K562 (cell line): ENCODE measurements around the gene SV2A. TPM values are rescaled to one million over a fixed set of nuclear protein-coding genes. Genes with fewer than 3 reads are reported as not detected.
A peak's percentile ranks its signal among the peaks of the same experiment; 100 is the strongest.

Source experiments
- DACH1 ChIP-seq: fragments of 450-650 bp; IDR thresholded peaks from 2 replicates; pipeline ENCODE4 v1.6.1; 2018; ENCODE audit not compliant: partially characterized antibody
- FOXJ2 ChIP-seq: fragments of 200-800 bp; sonication (Bioruptor generic); IDR thresholded peaks from 2 replicates; pipeline ENCODE4 v1.6.1; 2016; ENCODE audit warnings: missing genetic modification characterization, missing compliant biosample characterization
- HNRNPK ChIP-seq: fragments of 200-400 bp; formaldehyde crosslinking; IDR thresholded peaks from one replicate; pipeline ENCODE4 v1.6.1; 2018; ENCODE audit warnings: mild to moderate bottlenecking, low read depth, low read length; ENCODE audit not compliant: poor library complexity, severe bottlenecking
- PCBP1 ChIP-seq: fragments of 200-400 bp; formaldehyde crosslinking; IDR thresholded peaks from 2 replicates; pipeline ENCODE4 v1.6.1; 2018; ENCODE audit warnings: mild to moderate bottlenecking, low read depth, low read length; ENCODE audit not compliant: poor library complexity, severe bottlenecking
- RAD21 ChIP-seq, 2 experiments: fragments of 250-450 bp in 1 of 2; fragments of 450-650 bp in 1 of 2; sonication (Bioruptor Pico) in 1 of 2; formaldehyde crosslinking in 1 of 2; IDR thresholded peaks in 1 of 2; conservative IDR thresholded peaks in 1 of 2; 2 replicates each; pipeline versions ENCODE4 v1.4.0 to v1.8.0; 2020 to 2022; ENCODE audit warnings: mild to moderate bottlenecking in 2 of 2, moderate library complexity in 1 of 2
- RBFOX2 ChIP-seq: fragments of 200-400 bp; formaldehyde crosslinking; IDR thresholded peaks from 2 replicates; pipeline ENCODE4 v1.6.1; 2017; ENCODE audit warnings: low read depth, mild to moderate bottlenecking, low read length, moderate library complexity
- SREBF1 ChIP-seq: fragments of 150-350 bp; IDR thresholded peaks from 2 replicates; pipeline ENCODE4 v1.6.1; 2014; ENCODE audit warnings: antibody characterized with exemption, low read depth, low read length, borderline replicate concordance
- THRB ChIP-seq: fragments of 450-650 bp; formaldehyde crosslinking; conservative IDR thresholded peaks from 2 replicates; pipeline ENCODE4 v1.4.0; 2022; ENCODE audit warnings: mild to moderate bottlenecking, missing genetic modification characterization
- ZNF143 ChIP-seq: sonication (generic); formaldehyde crosslinking; IDR thresholded peaks from 2 replicates; pipeline ENCODE4 v1.9.0; 2022; ENCODE audit warnings: mild to moderate bottlenecking, missing genetic modification reagents
- ZZZ3 ChIP-seq: fragments of 450-650 bp; IDR thresholded peaks from 2 replicates; pipeline ENCODE4 v1.6.1; 2016; ENCODE audit warnings: antibody characterized with exemption, mild to moderate bottlenecking, moderate library complexity
- polyA plus RNA-seq, 8 experiments: library from polyadenylated mRNA; depleted of rRNA in 4 of 8; stranded (reverse) in 5 of 8; unstranded in 3 of 8; fragments of >200 nt; fragmentation: Nextera tagmentation in 2 of 8; fragmentation: Illumina TruSeq in 1 of 8; extraction: Ambion mirVana in 2 of 8; extraction: Trizol in 1 of 8; gene quantifications; 2 replicates each; pipeline versions ENCODE4 v1.2.1 to v1.2.3, GENCODE V29; 2011 to 2014; ENCODE audit warnings: inconsistent platforms in 1 of 8, missing spikeins in 1 of 8
- total RNA-seq, 7 experiments: library from RNA; depleted of rRNA in 6 of 7; stranded (reverse); fragments of >200 nt in 6 of 7; fragmentation: Illumina TruSeq in 2 of 7; extraction: Trizol in 2 of 7; gene quantifications; 2 replicates each; pipeline versions ENCODE4 v1.2.1 to v1.2.3, GENCODE V29; 2011 to 2021; ENCODE audit warnings: low replicate concordance in 1 of 7
- TF ChIP-seq, protein P1 (sequence below): fragments of 450-650 bp; IDR thresholded peaks from 2 replicates; pipeline ENCODE4 v1.6.1; 2016; ENCODE audit warnings: mild to moderate bottlenecking
- TF ChIP-seq, protein P2 (sequence below): fragments of 200-800 bp; sonication (Bioruptor generic); IDR thresholded peaks from 2 replicates; pipeline ENCODE4 v1.6.1; 2016; ENCODE audit warnings: missing genetic modification characterization, missing compliant biosample characterization
- TF ChIP-seq, protein P3 (sequence below): fragments of 450-650 bp; IDR thresholded peaks from 2 replicates; pipeline ENCODE4 v1.7.0; 2016; ENCODE audit warnings: borderline replicate concordance
- TF ChIP-seq, protein P4 (sequence below), 2 experiments: IDR thresholded peaks; 2 replicates each; pipeline ENCODE4 v1.6.1; 2012; ENCODE audit warnings: improper control_type of control experiment in 2 of 2, low read depth in 2 of 2, low read length in 2 of 2, borderline replicate concordance in 1 of 2

SV2A gene
- total and polyA plus RNA-seq, 9 of the 15 experiments (the other 6 are each of a cell fraction or from before 2014, with no cell fraction given), result 0.07 to 0.22 (median 0.11) TPM; not detected in 1

GRCh38 chr1:149942207-149942606, 24.6 kb upstream of the SV2A start (continued):
- TF ChIP-seq ZZZ3 (no peak), PCBP1 (no peak), SREBF1 (no peak), ZNF143 (CRISPR knock-in tag) (no peak), RBFOX2 (no peak), RAD21 (CRISPR knock-in tag; conservative IDR thresholded peaks at IDR 0.05 in 1 of 2, IDR thresholded peaks at IDR 0.05 in 1 of 2) (peak; percentile 51 to 67), FOXJ2 (no peak), DACH1 (no peak), HNRNPK (no peak), THRB (no peak)
- TF ChIP-seq, protein P1, sequence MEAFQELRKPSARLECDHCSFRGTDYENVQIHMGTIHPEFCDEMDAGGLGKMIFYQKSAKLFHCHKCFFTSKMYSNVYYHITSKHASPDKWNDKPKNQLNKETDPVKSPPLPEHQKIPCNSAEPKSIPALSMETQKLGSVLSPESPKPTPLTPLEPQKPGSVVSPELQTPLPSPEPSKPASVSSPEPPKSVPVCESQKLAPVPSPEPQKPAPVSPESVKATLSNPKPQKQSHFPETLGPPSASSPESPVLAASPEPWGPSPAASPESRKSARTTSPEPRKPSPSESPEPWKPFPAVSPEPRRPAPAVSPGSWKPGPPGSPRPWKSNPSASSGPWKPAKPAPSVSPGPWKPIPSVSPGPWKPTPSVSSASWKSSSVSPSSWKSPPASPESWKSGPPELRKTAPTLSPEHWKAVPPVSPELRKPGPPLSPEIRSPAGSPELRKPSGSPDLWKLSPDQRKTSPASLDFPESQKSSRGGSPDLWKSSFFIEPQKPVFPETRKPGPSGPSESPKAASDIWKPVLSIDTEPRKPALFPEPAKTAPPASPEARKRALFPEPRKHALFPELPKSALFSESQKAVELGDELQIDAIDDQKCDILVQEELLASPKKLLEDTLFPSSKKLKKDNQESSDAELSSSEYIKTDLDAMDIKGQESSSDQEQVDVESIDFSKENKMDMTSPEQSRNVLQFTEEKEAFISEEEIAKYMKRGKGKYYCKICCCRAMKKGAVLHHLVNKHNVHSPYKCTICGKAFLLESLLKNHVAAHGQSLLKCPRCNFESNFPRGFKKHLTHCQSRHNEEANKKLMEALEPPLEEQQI, result no peak
- TF ChIP-seq, protein P2, sequence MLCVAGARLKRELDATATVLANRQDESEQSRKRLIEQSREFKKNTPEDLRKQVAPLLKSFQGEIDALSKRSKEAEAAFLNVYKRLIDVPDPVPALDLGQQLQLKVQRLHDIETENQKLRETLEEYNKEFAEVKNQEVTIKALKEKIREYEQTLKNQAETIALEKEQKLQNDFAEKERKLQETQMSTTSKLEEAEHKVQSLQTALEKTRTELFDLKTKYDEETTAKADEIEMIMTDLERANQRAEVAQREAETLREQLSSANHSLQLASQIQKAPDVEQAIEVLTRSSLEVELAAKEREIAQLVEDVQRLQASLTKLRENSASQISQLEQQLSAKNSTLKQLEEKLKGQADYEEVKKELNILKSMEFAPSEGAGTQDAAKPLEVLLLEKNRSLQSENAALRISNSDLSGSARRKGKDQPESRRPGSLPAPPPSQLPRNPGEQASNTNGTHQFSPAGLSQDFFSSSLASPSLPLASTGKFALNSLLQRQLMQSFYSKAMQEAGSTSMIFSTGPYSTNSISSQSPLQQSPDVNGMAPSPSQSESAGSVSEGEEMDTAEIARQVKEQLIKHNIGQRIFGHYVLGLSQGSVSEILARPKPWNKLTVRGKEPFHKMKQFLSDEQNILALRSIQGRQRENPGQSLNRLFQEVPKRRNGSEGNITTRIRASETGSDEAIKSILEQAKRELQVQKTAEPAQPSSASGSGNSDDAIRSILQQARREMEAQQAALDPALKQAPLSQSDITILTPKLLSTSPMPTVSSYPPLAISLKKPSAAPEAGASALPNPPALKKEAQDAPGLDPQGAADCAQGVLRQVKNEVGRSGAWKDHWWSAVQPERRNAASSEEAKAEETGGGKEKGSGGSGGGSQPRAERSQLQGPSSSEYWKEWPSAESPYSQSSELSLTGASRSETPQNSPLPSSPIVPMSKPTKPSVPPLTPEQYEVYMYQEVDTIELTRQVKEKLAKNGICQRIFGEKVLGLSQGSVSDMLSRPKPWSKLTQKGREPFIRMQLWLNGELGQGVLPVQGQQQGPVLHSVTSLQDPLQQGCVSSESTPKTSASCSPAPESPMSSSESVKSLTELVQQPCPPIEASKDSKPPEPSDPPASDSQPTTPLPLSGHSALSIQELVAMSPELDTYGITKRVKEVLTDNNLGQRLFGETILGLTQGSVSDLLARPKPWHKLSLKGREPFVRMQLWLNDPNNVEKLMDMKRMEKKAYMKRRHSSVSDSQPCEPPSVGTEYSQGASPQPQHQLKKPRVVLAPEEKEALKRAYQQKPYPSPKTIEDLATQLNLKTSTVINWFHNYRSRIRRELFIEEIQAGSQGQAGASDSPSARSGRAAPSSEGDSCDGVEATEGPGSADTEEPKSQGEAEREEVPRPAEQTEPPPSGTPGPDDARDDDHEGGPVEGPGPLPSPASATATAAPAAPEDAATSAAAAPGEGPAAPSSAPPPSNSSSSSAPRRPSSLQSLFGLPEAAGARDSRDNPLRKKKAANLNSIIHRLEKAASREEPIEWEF (CRISPR knock-in tag), result no peak
- TF ChIP-seq, protein P3, sequence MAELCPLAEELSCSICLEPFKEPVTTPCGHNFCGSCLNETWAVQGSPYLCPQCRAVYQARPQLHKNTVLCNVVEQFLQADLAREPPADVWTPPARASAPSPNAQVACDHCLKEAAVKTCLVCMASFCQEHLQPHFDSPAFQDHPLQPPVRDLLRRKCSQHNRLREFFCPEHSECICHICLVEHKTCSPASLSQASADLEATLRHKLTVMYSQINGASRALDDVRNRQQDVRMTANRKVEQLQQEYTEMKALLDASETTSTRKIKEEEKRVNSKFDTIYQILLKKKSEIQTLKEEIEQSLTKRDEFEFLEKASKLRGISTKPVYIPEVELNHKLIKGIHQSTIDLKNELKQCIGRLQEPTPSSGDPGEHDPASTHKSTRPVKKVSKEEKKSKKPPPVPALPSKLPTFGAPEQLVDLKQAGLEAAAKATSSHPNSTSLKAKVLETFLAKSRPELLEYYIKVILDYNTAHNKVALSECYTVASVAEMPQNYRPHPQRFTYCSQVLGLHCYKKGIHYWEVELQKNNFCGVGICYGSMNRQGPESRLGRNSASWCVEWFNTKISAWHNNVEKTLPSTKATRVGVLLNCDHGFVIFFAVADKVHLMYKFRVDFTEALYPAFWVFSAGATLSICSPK, result no peak
- TF ChIP-seq, protein P4, sequence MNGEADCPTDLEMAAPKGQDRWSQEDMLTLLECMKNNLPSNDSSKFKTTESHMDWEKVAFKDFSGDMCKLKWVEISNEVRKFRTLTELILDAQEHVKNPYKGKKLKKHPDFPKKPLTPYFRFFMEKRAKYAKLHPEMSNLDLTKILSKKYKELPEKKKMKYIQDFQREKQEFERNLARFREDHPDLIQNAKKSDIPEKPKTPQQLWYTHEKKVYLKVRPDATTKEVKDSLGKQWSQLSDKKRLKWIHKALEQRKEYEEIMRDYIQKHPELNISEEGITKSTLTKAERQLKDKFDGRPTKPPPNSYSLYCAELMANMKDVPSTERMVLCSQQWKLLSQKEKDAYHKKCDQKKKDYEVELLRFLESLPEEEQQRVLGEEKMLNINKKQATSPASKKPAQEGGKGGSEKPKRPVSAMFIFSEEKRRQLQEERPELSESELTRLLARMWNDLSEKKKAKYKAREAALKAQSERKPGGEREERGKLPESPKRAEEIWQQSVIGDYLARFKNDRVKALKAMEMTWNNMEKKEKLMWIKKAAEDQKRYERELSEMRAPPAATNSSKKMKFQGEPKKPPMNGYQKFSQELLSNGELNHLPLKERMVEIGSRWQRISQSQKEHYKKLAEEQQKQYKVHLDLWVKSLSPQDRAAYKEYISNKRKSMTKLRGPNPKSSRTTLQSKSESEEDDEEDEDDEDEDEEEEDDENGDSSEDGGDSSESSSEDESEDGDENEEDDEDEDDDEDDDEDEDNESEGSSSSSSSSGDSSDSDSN (IDR thresholded peaks at IDR 0.05; ENCODE audit: borderline replicate concordance in 1 of 2, low read depth in 2 of 2, low read length in 2 of 2), result peak in 1 of 2 experiments; percentile 59; a peak in 1 of 4 replicates
